Measurements from ENCODE around the gene RAB40B.

- TF ChIP-seq EZH2phosphoT487 (IDR thresholded peaks at IDR 0.05; ENCODE audit: borderline replicate concordance) (no peak), RAD21 (IDR thresholded peaks at IDR 0.05; ENCODE audit: low read depth) (no peak)
- TF ChIP-seq, protein P1, sequence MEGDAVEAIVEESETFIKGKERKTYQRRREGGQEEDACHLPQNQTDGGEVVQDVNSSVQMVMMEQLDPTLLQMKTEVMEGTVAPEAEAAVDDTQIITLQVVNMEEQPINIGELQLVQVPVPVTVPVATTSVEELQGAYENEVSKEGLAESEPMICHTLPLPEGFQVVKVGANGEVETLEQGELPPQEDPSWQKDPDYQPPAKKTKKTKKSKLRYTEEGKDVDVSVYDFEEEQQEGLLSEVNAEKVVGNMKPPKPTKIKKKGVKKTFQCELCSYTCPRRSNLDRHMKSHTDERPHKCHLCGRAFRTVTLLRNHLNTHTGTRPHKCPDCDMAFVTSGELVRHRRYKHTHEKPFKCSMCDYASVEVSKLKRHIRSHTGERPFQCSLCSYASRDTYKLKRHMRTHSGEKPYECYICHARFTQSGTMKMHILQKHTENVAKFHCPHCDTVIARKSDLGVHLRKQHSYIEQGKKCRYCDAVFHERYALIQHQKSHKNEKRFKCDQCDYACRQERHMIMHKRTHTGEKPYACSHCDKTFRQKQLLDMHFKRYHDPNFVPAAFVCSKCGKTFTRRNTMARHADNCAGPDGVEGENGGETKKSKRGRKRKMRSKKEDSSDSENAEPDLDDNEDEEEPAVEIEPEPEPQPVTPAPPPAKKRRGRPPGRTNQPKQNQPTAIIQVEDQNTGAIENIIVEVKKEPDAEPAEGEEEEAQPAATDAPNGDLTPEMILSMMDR (IDR thresholded peaks at IDR 0.05 in 2 of 3, conservative IDR thresholded peaks at IDR 0.05 in 1 of 3; ENCODE audit: borderline replicate concordance in 1 of 3, insufficient read depth in 1 of 3, low read depth in 2 of 3, low read length in 2 of 3) = no peak
Measured at GRCh38 chr17:82710499-82711232, 12.2 kb upstream of the RAB40B start.
